NCI-H460 (cell line): ENCODE results near the gene RGS6. TPM values are rescaled to one million over a fixed set of nuclear protein-coding genes. Genes with fewer than 3 reads are reported as not detected.

ENCODE experiments used
- DNase-seq: peaks from one replicate; pipeline ENCODE4 v3.0.0-alpha.2; 2016; ENCODE audit warnings: low read depth; ENCODE audit errors: extremely low read depth
- total RNA-seq: library from RNA; depleted of rRNA; stranded (reverse); fragments of >200 nt; shearing (Covaris generic); gene quantifications from 2 replicates; pipeline ENCODE4 v1.2.3, GENCODE V29; 2014

The RGS6 gene
- total RNA-seq, 1 experiment from 2014 or later = 0.02 TPM

GRCh38 chr14:72141084-72141483 lies 208.9 kb downstream of the RGS6 start:
- no peak for DNase-seq

GRCh38 chr14:72142328-72142727 lies 210.1 kb downstream of the RGS6 start:
- no peak for DNase-seq

GRCh38 chr14:72146241-72146640 lies 214.0 kb downstream of the RGS6 start:
- no peak for DNase-seq

- no peak for DNase-seq
These were observed 222.6 kb downstream of the RGS6 start for GRCh38 chr14:72154645-72155378.

- DNase-seq = no peak
These were observed 223.3 kb downstream of the RGS6 start for GRCh38 chr14:72155379-72155993.

GRCh38 chr14:72164420-72165228 lies 232.4 kb downstream of the RGS6 start:
- DNase-seq = no peak

- DNase-seq = no peak
These were observed 233.0 kb downstream of the RGS6 start for GRCh38 chr14:72165229-72165698.

- DNase-seq = no peak
These were observed 237.3 kb downstream of the RGS6 start for GRCh38 chr14:72169521-72169920.

- no peak for DNase-seq
These were observed 239.8 kb downstream of the RGS6 start for GRCh38 chr14:72172049-72172448.

- no peak for DNase-seq
These were observed 240.4 kb downstream of the RGS6 start for GRCh38 chr14:72172597-72172996.

GRCh38 chr14:72173038-72173720 lies 240.9 kb downstream of the RGS6 start:
- no peak for DNase-seq

GRCh38 chr14:72177251-72177650 lies 245.0 kb downstream of the RGS6 start:
- DNase-seq = no peak

GRCh38 chr14:72178517-72178916 lies 246.3 kb downstream of the RGS6 start:
- DNase-seq = no peak

GRCh38 chr14:72182708-72183432 lies 250.6 kb downstream of the RGS6 start:
- DNase-seq = no peak

- DNase-seq = no peak
These were observed 251.4 kb downstream of the RGS6 start for GRCh38 chr14:72183631-72184030.

GRCh38 chr14:72186523-72186922 lies 254.3 kb downstream of the RGS6 start:
- DNase-seq = no peak

GRCh38 chr14:72196237-72197015 lies 264.2 kb downstream of the RGS6 start:
- DNase-seq = no peak

GRCh38 chr14:72201645-72202044 lies 269.4 kb downstream of the RGS6 start:
- DNase-seq = no peak

GRCh38 chr14:72213424-72213823 lies 281.2 kb downstream of the RGS6 start:
- DNase-seq = no peak
